LNCaP clone FGC (cell line): ENCODE results near the gene FGFR1OP2.

ENCODE experiments used
- DNase-seq: peaks from one replicate; pipeline ENCODE4 v3.0.0-alpha.2; 2011; ENCODE audit warnings: low read depth
- H3K4me3 ChIP-seq: 2 replicates; pipeline ENCODE4 v1.5.1; 2011; ENCODE audit warnings: mild to moderate bottlenecking, low read depth, low read length, control low read depth
- CTCF ChIP-seq: IDR thresholded peaks from 2 replicates; pipeline ENCODE4 v1.5.1; 2012; ENCODE audit warnings: mild to moderate bottlenecking; ENCODE audit not compliant: control insufficient read depth, insufficient read depth; ENCODE audit errors: extremely low read depth

Gene FGFR1OP2

GRCh38 chr12:26935636-26936378 lies 2.5 kb upstream of the FGFR1OP2 start:
- no peak for TF ChIP-seq CTCF
- DNase-seq, result no peak
- H3K4me3 ChIP-seq, result no peak overlapping the region

- TF ChIP-seq CTCF, result no peak
- peak overlapping the region; percentile 98 for H3K4me3 ChIP-seq
- DNase-seq, result no peak
Measured at GRCh38 chr12:26936559-26937442, 1.5 kb upstream of the FGFR1OP2 start.

- no peak for DNase-seq
- peak overlapping the region; percentile 98 for H3K4me3 ChIP-seq
- TF ChIP-seq CTCF, result no peak
Measured at GRCh38 chr12:26937443-26937862, 817 bp upstream of the FGFR1OP2 start.

GRCh38 chr12:26938701-26939062 lies 412 bp downstream of the FGFR1OP2 start:
- DNase-seq, result no peak
- peak overlapping the region; percentile 98 for H3K4me3 ChIP-seq
- TF ChIP-seq CTCF, result no peak

GRCh38 chr12:26939192-26939832 lies 1.0 kb downstream of the FGFR1OP2 start:
- no peak for TF ChIP-seq CTCF
- H3K4me3 ChIP-seq, result peak overlapping the region; percentile 98
- DNase-seq, result no peak

GRCh38 chr12:26939953-26940352 lies 1.7 kb downstream of the FGFR1OP2 start:
- DNase-seq, result no peak
- no peak for TF ChIP-seq CTCF
- peak overlapping the region; percentile 98; the same call in 1 of the 2 replicates for H3K4me3 ChIP-seq
